H1 (cell line): ENCODE measurements around the gene ZMYM3.

ENCODE experiments used
- EGR1 ChIP-seq: IDR thresholded peaks from 2 replicates; pipeline ENCODE4 v1.6.1; 2011; ENCODE audit warnings: low read depth, low read length, borderline replicate concordance
- TCF12 ChIP-seq: IDR thresholded peaks from 2 replicates; pipeline ENCODE4 v1.6.1; 2011; ENCODE audit warnings: low read depth, mild to moderate bottlenecking, low read length
- TF ChIP-seq, protein P1 (sequence below), 3 experiments: IDR thresholded peaks; 1 replicate in 2 of 3; 2 replicates in 1 of 3; pipeline versions ENCODE4 v1.5.1 to v1.6.1; 2011; ENCODE audit warnings: low read length in 3 of 3, mild to moderate bottlenecking in 3 of 3, inconsistent platforms in 2 of 3, low read depth in 1 of 3, moderate library complexity in 1 of 3; ENCODE audit not compliant: insufficient read depth in 1 of 3; ENCODE audit errors: control extremely low read depth in 1 of 3

DNA sequence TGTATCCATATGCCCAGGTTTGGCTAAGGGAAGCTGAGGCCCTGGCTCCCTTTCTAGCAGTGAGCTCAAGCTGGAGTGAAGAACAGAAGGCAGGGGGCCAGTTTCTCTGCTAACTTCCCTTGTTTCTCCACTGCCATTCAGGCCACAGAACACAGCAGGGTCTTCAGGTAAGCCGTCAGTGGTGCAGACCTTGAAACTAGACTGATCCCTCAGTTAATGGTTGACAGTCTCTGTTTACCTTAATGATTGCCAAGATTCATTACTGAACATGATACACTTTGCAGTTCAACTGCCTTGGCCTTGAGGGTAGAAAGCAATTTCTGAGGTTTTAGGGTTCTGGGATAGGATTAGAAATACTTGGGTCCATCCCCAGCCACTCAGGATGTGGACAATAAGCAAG is 39.8 kb downstream of the ZMYM3 start:
- TF ChIP-seq, protein P1, sequence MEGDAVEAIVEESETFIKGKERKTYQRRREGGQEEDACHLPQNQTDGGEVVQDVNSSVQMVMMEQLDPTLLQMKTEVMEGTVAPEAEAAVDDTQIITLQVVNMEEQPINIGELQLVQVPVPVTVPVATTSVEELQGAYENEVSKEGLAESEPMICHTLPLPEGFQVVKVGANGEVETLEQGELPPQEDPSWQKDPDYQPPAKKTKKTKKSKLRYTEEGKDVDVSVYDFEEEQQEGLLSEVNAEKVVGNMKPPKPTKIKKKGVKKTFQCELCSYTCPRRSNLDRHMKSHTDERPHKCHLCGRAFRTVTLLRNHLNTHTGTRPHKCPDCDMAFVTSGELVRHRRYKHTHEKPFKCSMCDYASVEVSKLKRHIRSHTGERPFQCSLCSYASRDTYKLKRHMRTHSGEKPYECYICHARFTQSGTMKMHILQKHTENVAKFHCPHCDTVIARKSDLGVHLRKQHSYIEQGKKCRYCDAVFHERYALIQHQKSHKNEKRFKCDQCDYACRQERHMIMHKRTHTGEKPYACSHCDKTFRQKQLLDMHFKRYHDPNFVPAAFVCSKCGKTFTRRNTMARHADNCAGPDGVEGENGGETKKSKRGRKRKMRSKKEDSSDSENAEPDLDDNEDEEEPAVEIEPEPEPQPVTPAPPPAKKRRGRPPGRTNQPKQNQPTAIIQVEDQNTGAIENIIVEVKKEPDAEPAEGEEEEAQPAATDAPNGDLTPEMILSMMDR (IDR thresholded peaks at IDR 0.05; ENCODE audit: control extremely low read depth in 1 of 3, insufficient read depth in 1 of 3, low read depth in 1 of 3, low read length in 3 of 3) = no peak
- TF ChIP-seq TCF12 (no peak), EGR1 (no peak)
